ENCODE measurements around the gene KCNJ14.
A peak's percentile ranks its signal among the peaks of the same experiment; 100 is the strongest.

KCNJ14 gene

GRCh38 chr19:48445256-48445605 is 10.1 kb upstream of the KCNJ14 start:
- DNase-seq (ENCODE audit: low spot score) (peak; percentile 65), FAIRE-seq (no peak)

- DNase-seq (ENCODE audit: low spot score) = peak; percentile 88
- FAIRE-seq = peak; percentile 83
Measured at GRCh38 chr19:48445606-48446481, 9.5 kb upstream of the KCNJ14 start, which contains the start of gene GRWD1. Gene GRWD1, plus strand, starts transcription at chr19:48445983. Its CDS starts 23 bp downstream, at chr19:48446006.

- DNase-seq (ENCODE audit: low spot score) (no peak), FAIRE-seq (no peak)
Measured at GRCh38 chr19:48446579-48446978, 8.8 kb upstream of the KCNJ14 start.

GRCh38 chr19:48448563-48448962 is 6.8 kb upstream of the KCNJ14 start:
- DNase-seq (ENCODE audit: low spot score) (no peak), FAIRE-seq (no peak)

GRCh38 chr19:48450441-48450840 is 4.9 kb upstream of the KCNJ14 start:
- no peak for FAIRE-seq
- no peak for DNase-seq (ENCODE audit: low spot score)

- DNase-seq (ENCODE audit: low spot score) (no peak), FAIRE-seq (no peak)
Measured at GRCh38 chr19:48450863-48451262, 4.5 kb upstream of the KCNJ14 start.

GRCh38 chr19:48451624-48452023 is 3.8 kb upstream of the KCNJ14 start:
- no peak for DNase-seq (ENCODE audit: low spot score)
- FAIRE-seq = no peak

GRCh38 chr19:48452289-48453190 is 2.8 kb upstream of the KCNJ14 start:
- no peak for FAIRE-seq
- no peak for DNase-seq (ENCODE audit: low spot score)

- FAIRE-seq = no peak
- no peak for DNase-seq (ENCODE audit: low spot score)
Measured at GRCh38 chr19:48454150-48454730, 1.1 kb upstream of the KCNJ14 start.

- DNase-seq (ENCODE audit: low spot score) (no peak), FAIRE-seq (no peak)
Measured at GRCh38 chr19:48455908-48456562, 661 bp downstream of the KCNJ14 start.

GRCh38 chr19:48456864-48457263 is 1.5 kb downstream of the KCNJ14 start:
- FAIRE-seq (no peak), DNase-seq (ENCODE audit: low spot score) (no peak)

GRCh38 chr19:48458016-48458415 is 2.6 kb downstream of the KCNJ14 start:
- DNase-seq (ENCODE audit: low spot score) (no peak), FAIRE-seq (no peak)

GRCh38 chr19:48461651-48461981 is 6.2 kb downstream of the KCNJ14 start:
- no peak for FAIRE-seq

GRCh38 chr19:48461982-48462655 is 6.7 kb downstream of the KCNJ14 start:
- no peak for FAIRE-seq
- no peak for DNase-seq (ENCODE audit: low spot score)

More at GRCh38 chr19:48461651-48461981, 6.2 kb downstream of the KCNJ14 start:
- no peak for DNase-seq (ENCODE audit: low spot score)

- DNase-seq (ENCODE audit: low spot score) (no peak), FAIRE-seq (no peak)
Measured at GRCh38 chr19:48465215-48465614, 9.8 kb downstream of the KCNJ14 start.

GRCh38 chr19:48466561-48467325 is 11.4 kb downstream of the KCNJ14 start:
- FAIRE-seq (peak; percentile 77), DNase-seq (ENCODE audit: low spot score) (peak; percentile 78)

- peak; percentile 96 for FAIRE-seq
- DNase-seq (ENCODE audit: low spot score) = peak; percentile 99
Measured at GRCh38 chr19:48468772-48469288, 13.5 kb downstream of the KCNJ14 start.

GRCh38 chr19:48469289-48469881 is 14.0 kb downstream of the KCNJ14 start, which contains the start of gene CYTH2:
Gene CYTH2, plus strand, starts transcription at chr19:48469369. Its CDS starts 139 bp downstream, at chr19:48469508.
- DNase-seq (ENCODE audit: low spot score) = peak; percentile 32

More at GRCh38 chr19:48469289-48469881, 14.0 kb downstream of the KCNJ14 start, which contains the start of gene CYTH2:
- no peak for FAIRE-seq

All from RCC 7860 (cell line).